Neural progenitor cell (in vitro differentiated cells): ENCODE results near the gene NEURL4. TPM values are rescaled to one million over a fixed set of nuclear protein-coding genes. Genes with fewer than 3 reads are reported as not detected.
A peak's percentile ranks its signal among the peaks of the same experiment; 100 is the strongest.

ENCODE experiments used
- DNase-seq: peaks from one replicate; pipeline ENCODE4 v3.0.0-alpha.2; 2016; ENCODE audit warnings: low spot score
- H2AFZ ChIP-seq: fragments of 200-600 bp; sonication (generic); replicated peaks from 2 replicates; pipeline ENCODE4 v1.6.1; 2016; ENCODE audit warnings: antibody characterized with exemption
- H3F3A ChIP-seq: fragments of 200-600 bp; sonication (generic); 2 replicates; pipeline ENCODE4 v1.6.1; 2016; ENCODE audit warnings: antibody characterized with exemption, low read depth
- H3K27ac ChIP-seq: fragments of 200-600 bp; sonication (generic); 2 replicates; pipeline ENCODE4 v1.5.1; 2016; ENCODE audit warnings: mild to moderate bottlenecking
- H3K27me3 ChIP-seq: fragments of 200-600 bp; sonication (generic); 2 replicates; pipeline ENCODE4 v1.6.1; 2016; ENCODE audit warnings: mild to moderate bottlenecking, moderate library complexity
- H3K36me3 ChIP-seq: fragments of 200-600 bp; sonication (generic); 2 replicates; pipeline ENCODE4 v1.5.1; 2016
- H3K4me1 ChIP-seq: fragments of 200-600 bp; sonication (generic); 2 replicates; pipeline ENCODE4 v1.6.1; 2016; ENCODE audit warnings: mixed run types
- H3K4me2 ChIP-seq: fragments of 200-600 bp; sonication (generic); 2 replicates; pipeline ENCODE4 v1.6.1; 2016
- H3K4me3 ChIP-seq: fragments of 200-600 bp; sonication (generic); 2 replicates; pipeline ENCODE4 v1.5.1; 2016
- H3K79me2 ChIP-seq: fragments of 200-600 bp; sonication (generic); 2 replicates; pipeline ENCODE4 v1.6.1; 2016; ENCODE audit warnings: low read depth
- H3K9ac ChIP-seq: fragments of 200-600 bp; sonication (generic); 2 replicates; pipeline ENCODE4 v1.6.1; 2016
- H3K9me3 ChIP-seq: fragments of 200-600 bp; sonication (generic); 2 replicates; pipeline ENCODE4 v1.5.1; 2016; ENCODE audit warnings: low read depth
- H4K20me1 ChIP-seq: fragments of 200-600 bp; sonication (generic); 2 replicates; pipeline ENCODE4 v1.6.1; 2016; ENCODE audit warnings: low read depth
- H3K27ac Mint-ChIP-seq: 3 replicates; pipeline ENCODE4 v1.8.0; 2021; ENCODE audit warnings: mixed read lengths
- H3K27me3 Mint-ChIP-seq: 2 replicates; pipeline ENCODE4 v1.8.0; 2022; ENCODE audit warnings: low read depth, mild to moderate bottlenecking, inconsistent platforms, moderate library complexity, mixed read lengths; ENCODE audit not compliant: insufficient read depth
- H3K36me3 Mint-ChIP-seq: 3 replicates; pipeline ENCODE4 v1.8.0; 2021; ENCODE audit warnings: mixed read lengths
- H3K4me1 Mint-ChIP-seq: 3 replicates; pipeline ENCODE4 v1.8.0; 2021; ENCODE audit warnings: mixed read lengths
- H3K4me3 Mint-ChIP-seq: 3 replicates; pipeline ENCODE4 v1.8.0; 2021; ENCODE audit warnings: mild to moderate bottlenecking, moderate library complexity, mixed read lengths
- H3K9me3 Mint-ChIP-seq: 3 replicates; pipeline ENCODE4 v1.8.0; 2020; ENCODE audit warnings: mixed read lengths
- CTCF ChIP-seq: fragments of 200-600 bp; sonication (generic); IDR thresholded peaks from 2 replicates; pipeline ENCODE4 v1.5.1; 2017; ENCODE audit warnings: antibody characterized with exemption, mild to moderate bottlenecking
- EZH2 ChIP-seq: fragments of 200-600 bp; sonication (generic); IDR thresholded peaks from 2 replicates; pipeline ENCODE4 v1.6.1; 2017; ENCODE audit warnings: antibody characterized with exemption, mild to moderate bottlenecking, moderate library complexity
- EZH2phosphoT487 ChIP-seq: fragments of 200-600 bp; sonication (generic); IDR thresholded peaks from 2 replicates; pipeline ENCODE4 v1.6.1; 2017; ENCODE audit warnings: antibody characterized with exemption
- total RNA-seq: library from RNA; depleted of rRNA; stranded (reverse); fragments of >200 nt; gene quantifications from 2 replicates; pipeline ENCODE4 v1.2.3, GENCODE V29; 2015; ENCODE audit warnings: low replicate concordance

NEURL4 gene
- total RNA-seq, 1 donor from 2014 or later, result 5.1 TPM

DNA sequence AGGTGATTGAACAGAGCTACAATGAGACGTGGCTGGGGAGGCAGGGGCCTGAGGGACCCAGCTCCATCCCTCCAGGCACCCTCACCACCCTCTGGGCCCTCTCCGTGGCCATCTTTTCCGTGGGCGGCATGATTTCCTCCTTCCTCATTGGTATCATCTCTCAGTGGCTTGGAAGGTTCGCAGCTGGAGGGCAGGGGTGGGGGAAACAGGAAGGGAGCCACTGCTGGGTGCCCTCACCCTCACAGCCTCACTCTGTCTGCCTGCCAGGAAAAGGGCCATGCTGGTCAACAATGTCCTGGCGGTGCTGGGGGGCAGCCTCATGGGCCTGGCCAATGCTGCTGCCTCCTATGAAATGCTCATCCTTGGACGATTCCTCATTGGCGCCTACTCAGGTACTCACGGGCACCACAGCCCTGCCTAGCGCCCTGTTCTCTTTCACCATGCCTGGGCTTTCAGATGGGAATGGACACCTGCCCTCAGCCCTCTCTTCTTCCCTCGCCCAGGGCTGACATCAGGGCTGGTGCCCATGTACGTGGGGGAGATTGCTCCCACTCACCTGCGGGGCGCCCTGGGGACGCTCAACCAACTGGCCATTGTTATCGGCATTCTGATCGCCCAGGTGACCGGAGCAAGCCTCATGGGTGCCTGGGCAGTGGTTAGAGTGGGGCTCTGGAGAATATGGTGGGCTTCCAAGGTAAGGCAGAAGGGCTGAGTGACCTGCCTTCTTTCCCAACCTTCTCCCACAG, 45.5 kb downstream of the NEURL4 start:
- no peak overlapping the region for H3K9ac ChIP-seq
- TF ChIP-seq CTCF (no peak), EZH2 (no peak), EZH2phosphoT487 (no peak)
- Mint-ChIP-seq H3K36me3 (peaks cover 1% of the 10 kb centered on the region), H3K9me3 (peaks cover 1% of the 10 kb centered on the region), H3K4me1 (peaks cover 18% of the 10 kb centered on the region), H3K4me3 (peak overlapping the region; percentile 88), H3K27ac (no peak overlapping the region), H3K27me3 (peaks cover 18% of the 10 kb centered on the region)
- H3K9me3 ChIP-seq, result no peaks in the 10 kb centered on the region
- no peak for DNase-seq
- H3K4me2 ChIP-seq, result no peak overlapping the region
- no peaks in the 10 kb centered on the region for H3K79me2 ChIP-seq
- H4K20me1 ChIP-seq, result peaks cover 16% of the 10 kb centered on the region
- no peak overlapping the region for H3K27ac ChIP-seq
- H3K4me1 ChIP-seq, result peaks cover 4% of the 10 kb centered on the region
- H3K27me3 ChIP-seq, result peaks cover 45% of the 10 kb centered on the region
- H2AFZ ChIP-seq, result no peak overlapping the region
- H3F3A ChIP-seq, result peaks cover 16% of the 10 kb centered on the region
- H3K4me3 ChIP-seq, result no peak overlapping the region
- no peaks in the 10 kb centered on the region for H3K36me3 ChIP-seq

GRCh38 chr17:7282752-7283321, 46.3 kb downstream of the NEURL4 start:
- Mint-ChIP-seq H3K4me1 (peaks cover 18% of the 10 kb centered on the region), H3K27ac (no peak overlapping the region), H3K4me3 (peak overlapping the region; percentile 88), H3K9me3 (peaks cover 1% of the 10 kb centered on the region), H3K36me3 (peaks cover 1% of the 10 kb centered on the region), H3K27me3 (peaks cover 18% of the 10 kb centered on the region)
- peaks cover 16% of the 10 kb centered on the region for H3F3A ChIP-seq
- H3K79me2 ChIP-seq, result no peaks in the 10 kb centered on the region
- TF ChIP-seq EZH2phosphoT487 (no peak), EZH2 (no peak), CTCF (no peak)
- H3K36me3 ChIP-seq, result no peaks in the 10 kb centered on the region
- H2AFZ ChIP-seq, result no peak overlapping the region
- no peak for DNase-seq
- H3K9ac ChIP-seq, result no peak overlapping the region
- H3K4me1 ChIP-seq, result peaks cover 4% of the 10 kb centered on the region
- no peak overlapping the region for H3K27ac ChIP-seq
- H3K27me3 ChIP-seq, result peaks cover 47% of the 10 kb centered on the region
- no peaks in the 10 kb centered on the region for H3K9me3 ChIP-seq
- H3K4me2 ChIP-seq, result peak overlapping the region; percentile 76
- H3K4me3 ChIP-seq, result peak overlapping the region; percentile 56
- peaks cover 16% of the 10 kb centered on the region for H4K20me1 ChIP-seq

- Histone ChIP-seq H3K4me3 (peak overlapping the region; percentile 56), H3K9ac (no peak overlapping the region), H3K27me3 (peaks cover 47% of the 10 kb centered on the region), H4K20me1 (peaks cover 16% of the 10 kb centered on the region), H2AFZ (peak overlapping the region; percentile 71), H3K79me2 (no peaks in the 10 kb centered on the region), H3K27ac (no peak overlapping the region), H3K4me2 (peak overlapping the region; percentile 76), H3K36me3 (no peaks in the 10 kb centered on the region), H3K9me3 (no peaks in the 10 kb centered on the region), H3K4me1 (peaks cover 4% of the 10 kb centered on the region), H3F3A (peaks cover 16% of the 10 kb centered on the region)
- H3K9me3 Mint-ChIP-seq, result peaks cover 1% of the 10 kb centered on the region
- TF ChIP-seq EZH2 (no peak), EZH2phosphoT487 (peak; percentile 19)
- peaks cover 18% of the 10 kb centered on the region for H3K4me1 Mint-ChIP-seq
- H3K36me3 Mint-ChIP-seq, result peaks cover 1% of the 10 kb centered on the region
- H3K4me3 Mint-ChIP-seq, result peak overlapping the region; percentile 88
- H3K27me3 Mint-ChIP-seq, result peaks cover 18% of the 10 kb centered on the region
- H3K27ac Mint-ChIP-seq, result no peak overlapping the region
- no peak for DNase-seq
Observed at GRCh38 chr17:7281953-7282751, 47.0 kb downstream of the NEURL4 start.
